Measurements from ENCODE around the gene ADPGK.
"Not testable (repeated sequence)": the region's sequence is repeated elsewhere in the genome, so short reads cannot be mapped to it uniquely, and the experiment has no call there.

ADPGK gene

GRCh38 chr15:72737723-72738122 lies 45.8 kb downstream of the ADPGK start:
- DNase-seq = no peak

- DNase-seq = no peak
These were observed 46.5 kb downstream of the ADPGK start for GRCh38 chr15:72737061-72737460.

GRCh38 chr15:72735111-72735510 lies 48.4 kb downstream of the ADPGK start:
- no peak for DNase-seq

- DNase-seq = no peak
These were observed 49.4 kb downstream of the ADPGK start for GRCh38 chr15:72733941-72734738.

GRCh38 chr15:72732516-72732915 lies 51.0 kb downstream of the ADPGK start:
- no peak for DNase-seq

GRCh38 chr15:72732086-72732485 lies 51.5 kb downstream of the ADPGK start:
- DNase-seq = no peak

- no peak for DNase-seq
These were observed 54.7 kb downstream of the ADPGK start for GRCh38 chr15:72728821-72729220.

- DNase-seq = not testable (repeated sequence)
These were observed 55.3 kb downstream of the ADPGK start for GRCh38 chr15:72728249-72728648.

- no peak for DNase-seq
These were observed 56.4 kb downstream of the ADPGK start for GRCh38 chr15:72727154-72727553.

GRCh38 chr15:72725851-72726250 lies 57.7 kb downstream of the ADPGK start:
- not testable (repeated sequence) for DNase-seq

- DNase-seq = no peak
These were observed 58.1 kb downstream of the ADPGK start for GRCh38 chr15:72725446-72725845.

- DNase-seq = no peak
These were observed 59.5 kb downstream of the ADPGK start for GRCh38 chr15:72724028-72724427.

- peak; percentile 78 for DNase-seq
These were observed 61.4 kb downstream of the ADPGK start for GRCh38 chr15:72722071-72722696.

GRCh38 chr15:72708551-72709303 lies 74.8 kb downstream of the ADPGK start:
- not testable (repeated sequence) for DNase-seq

GRCh38 chr15:72706266-72706665 lies 77.3 kb downstream of the ADPGK start:
- DNase-seq = no peak
